K562 (cell line): ENCODE data around the gene ADAT3. TPM values are rescaled to one million over a fixed set of nuclear protein-coding genes. Genes with fewer than 3 reads are reported as not detected.

Source experiments
- HSF4 ChIP-seq: fragments of 250-450 bp; sonication (Bioruptor Pico); IDR thresholded peaks from 2 replicates; pipeline ENCODE4 v2.1.2; 2022; ENCODE audit warnings: mild to moderate bottlenecking, moderate library complexity, borderline replicate concordance
- ZBTB7A ChIP-seq: IDR thresholded peaks from 2 replicates; pipeline ENCODE4 v1.6.1; 2011; ENCODE audit warnings: low read depth, mild to moderate bottlenecking, low read length, moderate library complexity, borderline replicate concordance; ENCODE audit not compliant: control insufficient read depth
- ZFP36 ChIP-seq: fragments of 150-350 bp; IDR thresholded peaks from 2 replicates; pipeline ENCODE4 v1.6.1; 2018; ENCODE audit warnings: low read length, low read depth; ENCODE audit not compliant: partially characterized antibody
- ZNF644 ChIP-seq: fragments of 200-800 bp; sonication (Bioruptor generic); IDR thresholded peaks from 2 replicates; pipeline ENCODE4 v1.6.1; 2016; ENCODE audit warnings: low read depth, missing genetic modification characterization, missing compliant biosample characterization
- polyA plus RNA-seq, 8 experiments: library from polyadenylated mRNA; depleted of rRNA in 4 of 8; stranded (reverse) in 5 of 8; unstranded in 3 of 8; fragments of >200 nt; fragmentation: Nextera tagmentation in 2 of 8; fragmentation: Illumina TruSeq in 1 of 8; extraction: Ambion mirVana in 2 of 8; extraction: Trizol in 1 of 8; gene quantifications; 2 replicates each; pipeline versions ENCODE4 v1.2.1 to v1.2.3, GENCODE V29; 2011 to 2014; ENCODE audit warnings: inconsistent platforms in 1 of 8, missing spikeins in 1 of 8
- total RNA-seq, 7 experiments: library from RNA; depleted of rRNA in 6 of 7; stranded (reverse); fragments of >200 nt in 6 of 7; fragmentation: Illumina TruSeq in 2 of 7; extraction: Trizol in 2 of 7; gene quantifications; 2 replicates each; pipeline versions ENCODE4 v1.2.1 to v1.2.3, GENCODE V29; 2011 to 2021; ENCODE audit warnings: low replicate concordance in 1 of 7
- TF ChIP-seq, protein P1 (sequence below): sonication (generic); formaldehyde crosslinking; IDR thresholded peaks from 2 replicates; pipeline ENCODE4 v1.8.0; 2022; ENCODE audit warnings: mild to moderate bottlenecking, missing genetic modification reagents
- TF ChIP-seq, protein P2 (sequence below): sonication (generic); formaldehyde crosslinking; IDR thresholded peaks from 2 replicates; pipeline ENCODE4 v1.8.1; 2023; ENCODE audit warnings: mild to moderate bottlenecking, missing genetic modification reagents, moderate library complexity
- TF ChIP-seq, protein P3 (sequence below): sonication (generic); formaldehyde crosslinking; IDR thresholded peaks from 2 replicates; pipeline ENCODE4 v1.8.1; 2022; ENCODE audit warnings: missing genetic modification reagents

The ADAT3 gene
- total and polyA plus RNA-seq, 9 of the 15 experiments (the other 6 are each of a cell fraction or from before 2014, with no cell fraction given), result 0.67 to 15.6 (median 7.8) TPM; not detected in 4

DNA sequence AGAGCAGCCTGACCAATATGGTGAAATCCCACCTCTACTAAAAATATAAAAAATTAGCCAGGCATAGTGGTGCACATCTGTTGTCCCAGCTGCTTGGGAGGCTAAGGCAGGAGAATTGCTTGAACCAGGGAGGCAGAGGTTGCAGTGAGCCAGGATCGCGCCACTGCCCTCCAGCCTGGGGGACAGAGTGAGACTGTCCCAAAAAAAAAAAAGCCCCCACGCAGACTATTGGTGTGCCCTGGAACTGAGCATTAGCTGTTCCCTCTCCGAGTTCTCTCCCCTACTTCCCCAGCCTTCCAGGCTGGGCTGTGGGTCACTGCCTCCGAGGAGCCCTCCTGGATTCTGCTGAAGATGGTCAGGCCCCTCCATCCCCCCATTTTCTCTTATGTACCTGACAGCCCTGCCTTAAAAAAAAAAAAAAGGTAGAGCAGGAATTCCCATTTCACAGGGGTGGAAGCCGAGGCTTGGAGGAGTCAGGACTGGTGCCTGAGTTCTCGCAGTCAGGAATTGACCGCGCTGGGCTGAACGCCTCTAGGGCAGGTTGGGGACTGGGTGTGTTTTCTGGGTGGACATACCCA, 1.9 kb downstream of the ADAT3 start (continued):
- TF ChIP-seq, protein P1, sequence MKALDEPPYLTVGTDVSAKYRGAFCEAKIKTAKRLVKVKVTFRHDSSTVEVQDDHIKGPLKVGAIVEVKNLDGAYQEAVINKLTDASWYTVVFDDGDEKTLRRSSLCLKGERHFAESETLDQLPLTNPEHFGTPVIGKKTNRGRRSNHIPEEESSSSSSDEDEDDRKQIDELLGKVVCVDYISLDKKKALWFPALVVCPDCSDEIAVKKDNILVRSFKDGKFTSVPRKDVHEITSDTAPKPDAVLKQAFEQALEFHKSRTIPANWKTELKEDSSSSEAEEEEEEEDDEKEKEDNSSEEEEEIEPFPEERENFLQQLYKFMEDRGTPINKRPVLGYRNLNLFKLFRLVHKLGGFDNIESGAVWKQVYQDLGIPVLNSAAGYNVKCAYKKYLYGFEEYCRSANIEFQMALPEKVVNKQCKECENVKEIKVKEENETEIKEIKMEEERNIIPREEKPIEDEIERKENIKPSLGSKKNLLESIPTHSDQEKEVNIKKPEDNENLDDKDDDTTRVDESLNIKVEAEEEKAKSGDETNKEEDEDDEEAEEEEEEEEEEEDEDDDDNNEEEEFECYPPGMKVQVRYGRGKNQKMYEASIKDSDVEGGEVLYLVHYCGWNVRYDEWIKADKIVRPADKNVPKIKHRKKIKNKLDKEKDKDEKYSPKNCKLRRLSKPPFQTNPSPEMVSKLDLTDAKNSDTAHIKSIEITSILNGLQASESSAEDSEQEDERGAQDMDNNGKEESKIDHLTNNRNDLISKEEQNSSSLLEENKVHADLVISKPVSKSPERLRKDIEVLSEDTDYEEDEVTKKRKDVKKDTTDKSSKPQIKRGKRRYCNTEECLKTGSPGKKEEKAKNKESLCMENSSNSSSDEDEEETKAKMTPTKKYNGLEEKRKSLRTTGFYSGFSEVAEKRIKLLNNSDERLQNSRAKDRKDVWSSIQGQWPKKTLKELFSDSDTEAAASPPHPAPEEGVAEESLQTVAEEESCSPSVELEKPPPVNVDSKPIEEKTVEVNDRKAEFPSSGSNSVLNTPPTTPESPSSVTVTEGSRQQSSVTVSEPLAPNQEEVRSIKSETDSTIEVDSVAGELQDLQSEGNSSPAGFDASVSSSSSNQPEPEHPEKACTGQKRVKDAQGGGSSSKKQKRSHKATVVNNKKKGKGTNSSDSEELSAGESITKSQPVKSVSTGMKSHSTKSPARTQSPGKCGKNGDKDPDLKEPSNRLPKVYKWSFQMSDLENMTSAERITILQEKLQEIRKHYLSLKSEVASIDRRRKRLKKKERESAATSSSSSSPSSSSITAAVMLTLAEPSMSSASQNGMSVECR, result no peak
- 0 out of 2 replicates have a peak, but pooled peaks have one; percentile 0 for TF ChIP-seq ZBTB7A
- TF ChIP-seq HSF4 (CRISPR knock-in tag), result no peak
- peak; percentile 93 for TF ChIP-seq ZFP36
- no peak for TF ChIP-seq ZNF644 (tag)
- TF ChIP-seq, protein P2, sequence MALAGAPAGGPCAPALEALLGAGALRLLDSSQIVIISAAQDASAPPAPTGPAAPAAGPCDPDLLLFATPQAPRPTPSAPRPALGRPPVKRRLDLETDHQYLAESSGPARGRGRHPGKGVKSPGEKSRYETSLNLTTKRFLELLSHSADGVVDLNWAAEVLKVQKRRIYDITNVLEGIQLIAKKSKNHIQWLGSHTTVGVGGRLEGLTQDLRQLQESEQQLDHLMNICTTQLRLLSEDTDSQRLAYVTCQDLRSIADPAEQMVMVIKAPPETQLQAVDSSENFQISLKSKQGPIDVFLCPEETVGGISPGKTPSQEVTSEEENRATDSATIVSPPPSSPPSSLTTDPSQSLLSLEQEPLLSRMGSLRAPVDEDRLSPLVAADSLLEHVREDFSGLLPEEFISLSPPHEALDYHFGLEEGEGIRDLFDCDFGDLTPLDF, result no peak
- TF ChIP-seq, protein P3, sequence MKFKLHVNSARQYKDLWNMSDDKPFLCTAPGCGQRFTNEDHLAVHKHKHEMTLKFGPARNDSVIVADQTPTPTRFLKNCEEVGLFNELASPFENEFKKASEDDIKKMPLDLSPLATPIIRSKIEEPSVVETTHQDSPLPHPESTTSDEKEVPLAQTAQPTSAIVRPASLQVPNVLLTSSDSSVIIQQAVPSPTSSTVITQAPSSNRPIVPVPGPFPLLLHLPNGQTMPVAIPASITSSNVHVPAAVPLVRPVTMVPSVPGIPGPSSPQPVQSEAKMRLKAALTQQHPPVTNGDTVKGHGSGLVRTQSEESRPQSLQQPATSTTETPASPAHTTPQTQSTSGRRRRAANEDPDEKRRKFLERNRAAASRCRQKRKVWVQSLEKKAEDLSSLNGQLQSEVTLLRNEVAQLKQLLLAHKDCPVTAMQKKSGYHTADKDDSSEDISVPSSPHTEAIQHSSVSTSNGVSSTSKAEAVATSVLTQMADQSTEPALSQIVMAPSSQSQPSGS (CRISPR knock-in tag), result no peak
